ENCODE data around the gene LIMCH1. TPM values are rescaled to one million over a fixed set of nuclear protein-coding genes. Genes with fewer than 3 reads are reported as not detected.

The LIMCH1 gene
- total and polyA plus RNA-seq, 2 of the 8 experiments (the other 6 are each of a cell fraction or from before 2014, with no cell fraction given) = 2.7 to 3.0 TPM

GRCh38 chr4:41713768-41714167, 175.8 kb downstream of the LIMCH1 start:
- 100% methylated on average over 1 of the region's 1 CpG; no CpG with 5 or more reads in 1 of the 2 experiments for WGBS, 2 experiments (ENCODE audit: extremely low coverage in 1 of 2, insufficient coverage in 1 of 2, insufficient read length in 1 of 2, insufficient replicate concordance in 2 of 2, low coverage in 1 of 2, low lambda C conversion rate in 2 of 2, missing lambda C conversion rate in 1 of 2)
- H3K27me3 ChIP-seq (replicated peaks in 1 of 4; ENCODE audit: control insufficient read depth in 3 of 4, extremely low read depth in 1 of 4, insufficient read depth in 3 of 4, low read length in 3 of 4) = no peaks in the 10 kb centered on the region
- no peak overlapping the region for H3K23ac ChIP-seq (ENCODE audit: insufficient read length)
- no peak for TF ChIP-seq RFX5 (IDR thresholded peaks at IDR 0.05; ENCODE audit: borderline replicate concordance, low read depth, low read length)
- no peak for TF ChIP-seq JUND (IDR thresholded peaks at IDR 0.05; ENCODE audit: low read length)
- TF ChIP-seq CTBP2 (IDR thresholded peaks at IDR 0.05; ENCODE audit: borderline replicate concordance, insufficient read depth, insufficient read length, low read length) = no peak
- TF ChIP-seq EZH2 (IDR thresholded peaks at IDR 0.05; ENCODE audit: low read depth, low read length, severe bottlenecking) = no peak
- TF ChIP-seq BRCA1 (IDR thresholded peaks at IDR 0.05; ENCODE audit: low read depth, low read length) = no peak
- TF ChIP-seq E2F6 (IDR thresholded peaks at IDR 0.05) = no peak

More at GRCh38 chr4:41713768-41714167, 175.8 kb downstream of the LIMCH1 start:
- Histone ChIP-seq H3K56ac (replicated peaks; ENCODE audit: insufficient read length, low read depth, low read length) (no peak overlapping the region), H3K4ac (replicated peaks; ENCODE audit: insufficient read length, low read depth, low read length) (no peak overlapping the region), H3K79me1 (ENCODE audit: low read depth, low read length) (no peaks in the 10 kb centered on the region), H3K4me3 (ENCODE audit: extremely low read depth in 1 of 4, insufficient read depth in 2 of 4, low read depth in 3 of 4, low read length in 4 of 4) (no peak overlapping the region), H2BK5ac (ENCODE audit: low read depth, low read length) (no peak overlapping the region), H2BK12ac (ENCODE audit: low read depth, low read length) (no peak overlapping the region), H2BK20ac (ENCODE audit: low read length) (no peak overlapping the region), H3K4me1 (replicated peaks in 1 of 4; ENCODE audit: control insufficient read depth in 3 of 4, insufficient read depth in 4 of 4, low read length in 3 of 4) (no peaks in the 10 kb centered on the region), H3K9ac (replicated peaks in 1 of 4; ENCODE audit: extremely low read depth in 1 of 4, low read depth in 3 of 4, low read length in 3 of 4) (no peak overlapping the region), H3K23me2 (ENCODE audit: low read depth, low read length) (no peaks in the 10 kb centered on the region), H2BK120ac (replicated peaks; ENCODE audit: low read depth, low read length) (no peak overlapping the region), H3K9me3 (ENCODE audit: insufficient read depth in 2 of 2, low read depth in 1 of 2, low read length in 1 of 2) (no peaks in the 10 kb centered on the region), H3K14ac (ENCODE audit: insufficient read length) (no peak overlapping the region), H3K27ac (ENCODE audit: low read depth, low read length) (no peak overlapping the region), H2AFZ (ENCODE audit: low read length) (no peak overlapping the region), H4K91ac (replicated peaks; ENCODE audit: insufficient read length, low read length) (no peak overlapping the region), H4K20me1 (replicated peaks in 1 of 2; ENCODE audit: control insufficient read depth in 1 of 2, insufficient read depth in 2 of 2, low read length in 2 of 2) (no peaks in the 10 kb centered on the region), H2AK5ac (ENCODE audit: low read depth, low read length) (no peak overlapping the region), H4K5ac (ENCODE audit: insufficient read length, low read depth, low read length) (no peak overlapping the region), H4K8ac (ENCODE audit: extremely low read depth, insufficient read depth, low read length) (no peak overlapping the region), H3K79me2 (ENCODE audit: control insufficient read depth in 1 of 2, insufficient read depth in 2 of 2, low read length in 2 of 2) (no peaks in the 10 kb centered on the region), H3K36me3 (ENCODE audit: control insufficient read depth in 2 of 4, insufficient read depth in 4 of 4, low read length in 3 of 4) (no peaks in the 10 kb centered on the region), H3K18ac (ENCODE audit: extremely low read depth, low read length) (no peak overlapping the region), H3K4me2 (ENCODE audit: insufficient read depth in 1 of 2, low read depth in 2 of 2, low read length in 2 of 2) (no peak overlapping the region), H2BK15ac (ENCODE audit: low read length) (no peak overlapping the region)
- CTCF ChIA-PET (ENCODE audit: partially characterized antibody) = no interaction called here
- DNase-seq (ENCODE audit: low read depth in 1 of 2, low spot score in 2 of 2) (no peak), FAIRE-seq (no peak)
- POLR2A ChIA-PET (ENCODE audit: partially characterized antibody) = no interaction called here
